HG03159 (cell line): ENCODE data around the gene BCL2L1.
"Not testable (repeated sequence)": the region's sequence is repeated elsewhere in the genome, so short reads cannot be mapped to it uniquely, and the experiment has no call there.

Experiments
- ATAC-seq: cut with Tn5 transposase; IDR thresholded peaks from one replicate; pipeline ENCODE4 v1.9.1; 2021; ENCODE audit warnings: mild to moderate bottlenecking, moderate library complexity; ENCODE audit not compliant: unreplicated experiment

BCL2L1 gene

DNA sequence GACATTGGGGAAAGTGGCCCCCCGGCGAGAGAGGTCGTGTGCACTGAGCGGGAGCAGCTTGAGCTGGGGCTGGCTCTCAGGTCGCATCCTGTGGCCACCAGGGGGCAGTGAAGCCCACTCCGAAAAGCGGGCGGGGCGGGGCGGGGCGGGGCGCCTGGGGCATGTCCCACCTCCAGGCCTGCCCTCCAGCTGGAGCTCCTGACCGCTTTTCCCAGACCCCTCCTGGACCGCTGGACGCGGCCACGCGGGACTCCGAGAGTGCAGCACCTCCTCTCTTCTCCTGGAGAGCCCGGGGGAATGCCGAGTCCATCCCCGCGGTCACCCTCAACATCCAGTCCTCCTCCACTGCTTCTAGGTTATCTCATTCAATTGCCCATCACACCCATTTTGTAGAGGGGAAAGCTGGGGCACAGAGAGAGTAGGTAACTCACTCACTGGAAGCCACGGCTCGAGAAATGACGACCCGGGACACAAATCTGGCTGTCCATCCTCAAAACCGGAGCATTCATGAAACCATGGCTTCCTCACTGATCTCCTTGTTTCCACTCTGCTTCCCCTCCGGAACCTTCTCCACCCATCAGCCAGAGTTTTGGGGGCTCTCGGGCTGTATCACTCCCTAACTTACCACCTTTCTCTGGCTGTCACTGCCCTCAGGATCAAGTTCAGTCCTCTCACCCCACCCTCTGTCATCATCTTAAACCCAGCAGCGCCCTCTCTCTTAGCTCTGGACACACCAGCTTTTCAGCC, 60.9 kb downstream of the BCL2L1 start:
- ATAC-seq = peak; percentile 71

DNA sequence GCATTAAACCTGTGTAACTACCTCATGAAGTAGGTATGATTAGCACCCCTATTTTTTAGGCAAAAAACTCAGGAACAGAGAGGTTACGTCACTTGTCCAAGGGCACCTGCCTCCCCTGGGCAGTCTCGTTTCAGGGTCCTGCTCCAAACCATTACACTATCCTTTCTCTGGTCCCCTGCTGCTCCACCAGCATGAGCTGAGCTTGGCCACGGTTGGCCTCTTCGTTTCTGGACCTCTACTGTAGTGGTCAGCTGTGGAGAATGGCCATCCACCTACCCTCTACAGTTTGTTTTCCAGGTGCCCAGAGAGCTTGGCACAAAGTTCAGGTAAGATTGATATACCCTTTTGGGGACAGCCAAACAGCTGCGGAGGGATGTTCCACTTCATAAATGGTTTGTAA, 68.1 kb downstream of the BCL2L1 start:
- ATAC-seq = no peak

DNA sequence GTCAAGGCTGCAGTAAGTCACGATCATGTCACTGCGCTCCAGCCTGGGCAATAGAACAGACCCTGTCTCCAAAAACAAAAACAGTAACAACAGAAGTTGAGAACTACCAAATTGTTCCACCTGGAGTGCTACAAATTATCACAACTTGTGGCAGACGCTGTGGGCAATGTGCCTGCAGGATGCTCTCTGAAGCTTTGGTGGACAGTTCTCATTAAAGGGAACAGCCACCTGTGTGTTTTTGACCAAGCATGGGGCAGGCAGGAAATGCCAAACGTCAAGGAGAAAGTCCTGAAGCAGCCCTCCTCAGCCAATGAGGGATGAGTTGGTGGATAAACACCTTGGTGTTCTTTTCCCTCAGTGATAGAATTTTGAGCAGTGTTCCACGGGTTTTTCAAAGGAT, 69.1 kb downstream of the BCL2L1 start:
- ATAC-seq = no peak

DNA sequence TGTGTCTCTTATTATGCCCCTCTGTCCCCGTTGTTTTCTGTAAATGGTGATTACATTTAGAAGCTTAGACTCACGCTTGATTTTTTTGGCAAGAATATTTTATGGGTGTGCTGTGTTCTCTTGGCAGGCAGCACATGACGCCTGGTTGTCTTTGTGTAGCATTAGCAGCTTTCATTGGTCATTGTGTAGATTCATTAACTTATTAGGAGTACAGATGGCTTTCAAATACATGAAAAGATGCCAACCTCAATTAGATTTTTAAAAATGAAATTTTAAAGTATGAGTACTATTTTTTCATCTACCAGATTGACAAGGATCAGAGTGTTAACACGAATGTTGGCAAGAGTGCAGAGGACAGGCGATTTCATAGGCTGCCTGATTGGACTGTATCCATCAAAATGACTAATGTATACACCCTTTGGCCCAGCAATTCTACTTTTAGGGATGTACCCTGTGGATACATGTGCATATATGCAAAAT, 69.7 kb downstream of the BCL2L1 start:
- no peak for ATAC-seq

DNA sequence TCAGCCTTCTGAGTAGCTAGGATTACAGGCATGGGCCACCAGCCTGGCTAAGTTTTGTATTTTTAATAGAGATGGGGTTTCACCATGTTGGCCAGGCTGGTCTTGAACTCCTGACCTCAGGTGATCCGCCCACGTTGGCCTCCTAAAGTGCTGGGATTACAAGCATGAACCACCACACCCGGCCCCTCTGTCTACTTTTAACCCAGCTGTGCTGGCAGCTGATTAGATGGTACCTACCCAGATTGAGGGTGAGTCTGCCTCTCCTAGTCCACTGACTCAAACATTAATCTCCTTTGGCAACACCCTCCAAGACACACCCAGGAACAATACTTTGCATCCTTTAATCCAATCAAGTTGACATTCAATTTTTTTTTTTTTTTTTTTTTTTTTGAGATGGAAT, 74.6 kb downstream of the BCL2L1 start:
- not testable (repeated sequence) for ATAC-seq

DNA sequence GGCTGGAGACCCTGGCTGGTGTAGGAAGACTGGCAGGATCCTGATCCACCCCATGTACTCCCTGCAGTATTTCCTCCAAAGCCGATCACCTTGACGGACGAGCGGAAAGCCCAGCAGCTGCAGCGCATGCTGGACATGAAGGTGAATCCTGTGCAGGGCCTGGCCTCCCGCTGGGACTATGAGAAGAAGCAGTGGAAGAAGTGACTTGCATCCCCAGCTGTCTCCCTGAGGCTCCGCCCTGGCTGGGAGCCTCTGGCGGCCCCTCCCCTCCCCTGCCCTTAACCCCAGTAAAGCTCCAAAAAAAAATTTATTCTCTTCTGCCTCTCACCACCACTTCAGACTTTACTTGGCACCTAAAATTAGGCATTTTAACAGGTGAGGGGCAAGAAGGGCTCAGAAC, 78.0 kb downstream of the BCL2L1 start:
- ATAC-seq = no peak

DNA sequence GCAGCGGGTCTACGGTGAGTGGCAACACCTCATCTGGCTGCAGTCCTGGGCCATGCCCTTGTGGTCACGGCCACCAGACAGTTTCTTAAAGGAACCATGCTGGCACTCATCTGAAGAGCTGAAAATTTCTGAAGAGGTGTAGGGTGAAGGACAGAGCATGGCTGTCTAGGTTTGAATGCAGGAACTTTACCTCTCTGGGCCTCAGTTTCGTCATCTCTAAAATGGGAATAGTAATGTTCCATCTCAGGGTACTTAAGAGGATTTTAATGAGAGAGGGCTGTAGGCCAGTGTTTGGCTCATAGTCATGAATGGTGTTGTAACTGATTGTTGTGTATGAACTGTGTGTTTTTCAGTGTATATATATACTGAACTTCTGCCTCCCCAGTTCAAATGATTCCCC, 79.1 kb downstream of the BCL2L1 start:
- no peak for ATAC-seq

DNA sequence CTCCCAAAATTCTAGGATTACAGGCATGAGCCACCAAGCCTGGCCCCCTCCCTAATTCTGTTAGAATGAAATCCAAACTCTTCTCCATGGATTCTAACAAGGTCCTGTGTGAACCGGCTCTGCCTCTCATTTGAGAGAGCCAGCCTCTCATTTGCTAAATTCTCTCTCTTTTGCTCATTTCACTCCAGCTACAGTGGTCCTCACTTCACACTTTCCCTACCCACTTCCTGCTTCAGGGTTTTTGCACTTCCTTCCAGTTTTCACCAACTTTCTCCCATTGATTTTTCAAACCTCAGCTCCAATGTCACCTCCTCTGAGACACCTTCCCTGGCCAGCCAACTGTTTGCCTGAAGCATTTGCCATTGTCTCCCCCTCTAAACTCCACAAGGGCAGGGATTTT, 79.8 kb downstream of the BCL2L1 start:
- ATAC-seq = no peak

DNA sequence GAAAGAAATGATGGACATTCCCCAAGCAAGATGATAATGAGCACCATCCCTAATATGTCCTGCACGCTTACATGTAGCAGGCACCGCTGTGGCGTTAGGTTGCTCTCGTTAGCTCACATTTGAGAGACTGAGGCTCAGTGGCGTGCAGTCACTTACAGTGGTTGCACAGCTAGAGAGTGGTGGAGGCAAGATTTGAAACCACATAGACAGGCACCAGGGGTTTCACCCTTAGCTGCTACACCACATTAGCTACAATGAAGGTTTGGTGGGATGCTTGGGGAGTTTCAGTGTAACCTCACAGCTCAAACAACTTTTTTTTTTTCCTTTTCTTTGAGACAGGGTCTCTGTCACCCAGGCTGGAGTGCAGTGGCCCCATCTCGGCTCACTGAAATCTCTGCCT, 81.3 kb downstream of the BCL2L1 start:
- no peak for ATAC-seq

DNA sequence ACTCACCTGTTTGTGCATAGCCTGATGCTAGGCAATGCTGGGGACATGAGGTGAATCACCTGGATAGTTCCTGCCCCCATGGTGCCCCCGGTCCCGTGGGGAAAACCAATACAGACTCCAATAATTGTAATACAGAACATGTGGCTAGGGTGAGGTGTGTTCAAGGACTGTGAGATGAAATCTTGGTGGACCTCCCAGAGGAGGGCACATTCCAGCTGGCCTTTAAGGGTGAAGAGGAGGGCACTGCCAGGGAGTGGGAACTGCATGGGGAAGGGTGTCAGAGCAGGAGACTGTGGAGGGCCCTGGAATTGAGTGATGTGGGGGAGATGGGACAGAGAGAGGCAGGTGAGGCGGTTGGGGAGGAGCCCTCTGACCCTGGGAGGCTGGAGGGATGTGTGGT, 82.4 kb downstream of the BCL2L1 start:
- ATAC-seq = no peak

DNA sequence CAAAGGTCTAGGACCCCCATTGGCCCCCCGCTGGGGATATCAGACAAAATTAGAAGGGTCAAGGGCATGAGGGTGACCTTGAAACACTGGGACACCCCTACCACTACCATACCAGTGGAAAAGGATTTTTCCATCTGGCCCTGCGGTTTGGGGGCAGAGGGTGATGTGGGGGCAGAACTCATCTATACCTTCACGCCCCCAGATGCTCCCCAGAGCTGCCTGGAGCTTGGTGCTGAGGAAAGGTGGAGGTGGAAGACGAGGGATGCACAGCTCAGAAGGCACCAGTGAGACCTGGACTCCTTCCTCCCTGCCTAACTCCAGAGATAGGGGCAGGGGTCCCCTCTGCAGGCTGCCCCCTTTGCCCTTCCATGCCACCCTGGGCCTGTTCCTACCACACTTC, 83.9 kb downstream of the BCL2L1 start:
- ATAC-seq = no peak

DNA sequence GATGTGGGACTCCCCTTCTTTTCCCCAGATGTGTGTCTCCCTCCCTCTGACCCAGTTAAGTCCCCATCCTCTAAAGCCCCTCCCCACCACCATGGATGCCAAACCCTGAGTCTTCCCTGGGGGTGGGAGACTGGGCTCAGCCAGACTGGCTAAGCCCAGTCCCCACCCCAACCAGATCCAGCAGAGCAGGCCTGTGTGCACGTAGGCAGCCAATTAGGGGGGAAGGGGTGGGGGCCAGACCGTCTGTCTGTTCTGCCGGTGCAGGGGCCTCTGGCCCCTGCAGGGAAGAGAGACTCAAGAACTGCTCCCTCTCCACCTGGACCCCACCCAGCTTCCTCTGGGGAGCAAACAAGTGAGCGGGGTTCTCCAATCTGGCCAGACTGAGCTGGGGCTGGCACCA, 84.4 kb downstream of the BCL2L1 start:
- ATAC-seq = no peak

DNA sequence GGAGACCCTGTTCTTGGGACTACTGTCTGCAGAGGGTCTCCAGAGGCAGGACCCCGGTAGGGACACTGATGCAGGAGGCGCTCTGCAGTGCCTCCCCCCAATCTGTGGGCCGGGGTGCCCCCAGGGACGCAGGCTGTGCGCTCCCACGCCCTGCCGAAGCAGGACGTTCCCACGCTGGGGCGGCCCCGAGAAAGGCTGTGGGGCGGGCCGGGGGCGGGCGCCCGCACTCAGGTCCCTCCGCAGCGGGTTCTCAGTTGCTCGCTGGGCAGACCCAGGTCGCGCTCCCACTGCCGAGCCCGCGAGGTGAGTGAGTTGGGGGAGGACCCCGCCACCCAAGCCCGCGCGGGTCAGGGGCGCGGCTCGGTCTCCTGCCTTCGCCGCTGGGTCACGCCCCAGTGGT, 85.0 kb downstream of the BCL2L1 start, which contains the start of gene COX4I2:
COX4I2 (plus strand) TSS at position 253 of the 400 bp plus-strand sequence. CDS start 1,106 bp downstream, outside the sequence.
- no peak for ATAC-seq

DNA sequence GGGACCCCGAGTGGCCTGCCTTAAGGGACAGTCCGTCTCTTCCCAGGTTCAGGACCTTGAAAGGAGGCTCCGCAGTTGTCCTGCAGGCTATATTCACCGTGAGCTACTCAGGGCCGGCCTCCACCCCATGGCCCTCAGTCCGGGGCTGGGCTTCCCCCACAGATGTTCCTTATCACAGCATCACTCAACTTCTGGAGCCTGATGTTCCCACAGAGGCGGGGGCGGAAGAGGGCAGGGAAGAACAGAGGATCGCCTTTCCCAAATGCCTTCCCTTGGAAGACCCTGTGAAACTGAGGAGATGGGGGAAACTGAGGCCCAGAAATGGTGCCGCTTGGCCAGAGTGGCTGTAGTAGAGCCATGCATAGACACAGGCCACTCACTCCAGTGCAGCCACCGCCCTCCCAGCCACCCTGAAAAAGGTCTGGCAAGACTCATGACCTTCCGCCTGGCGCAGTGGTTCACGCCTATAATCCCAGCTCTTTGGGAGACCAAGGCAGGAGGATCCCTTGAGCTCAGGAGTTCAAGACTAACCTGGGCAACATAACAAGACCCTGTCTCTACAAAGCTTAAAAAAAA, 89.2 kb downstream of the BCL2L1 start:
- no peak for ATAC-seq

DNA sequence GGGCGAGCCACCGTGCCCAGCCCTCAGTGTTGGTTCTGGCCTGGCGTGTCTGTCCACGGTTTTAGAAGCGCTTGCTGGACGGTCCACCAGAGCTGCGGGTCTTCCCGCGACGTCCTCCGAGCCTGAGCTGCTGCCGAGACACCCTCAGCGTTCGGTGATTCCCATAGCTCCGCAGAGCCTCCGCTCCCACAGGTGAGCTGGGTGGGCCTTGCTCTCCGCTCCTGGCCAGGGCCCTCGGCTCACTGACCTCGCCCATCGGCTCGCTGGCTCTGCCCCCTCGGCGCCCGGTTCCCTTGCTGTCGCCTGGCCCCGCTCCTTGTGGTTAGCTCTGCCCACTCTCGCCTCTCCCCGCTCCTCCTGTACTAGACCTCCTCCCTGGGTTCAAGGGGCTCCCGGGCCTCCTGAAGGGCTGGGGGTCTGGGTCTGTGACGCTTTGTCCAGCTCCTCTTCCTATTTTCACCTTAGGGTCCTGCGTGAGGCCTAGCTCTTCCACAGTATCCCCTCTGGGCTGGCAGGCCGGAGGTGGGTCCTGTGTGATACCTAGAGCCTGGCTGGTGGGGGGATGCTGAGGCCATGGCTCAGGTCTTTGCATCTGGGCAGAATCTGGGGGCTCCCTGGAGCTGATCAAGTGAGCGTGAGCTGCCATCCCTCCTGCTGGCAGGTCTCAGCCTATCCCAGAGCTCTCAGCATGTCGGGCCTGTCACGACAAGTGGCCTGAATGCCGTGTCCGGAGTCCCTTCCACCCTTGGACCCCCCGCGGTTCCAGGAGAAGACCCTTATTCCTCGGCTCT, 89.9 kb downstream of the BCL2L1 start:
- no peak for ATAC-seq

DNA sequence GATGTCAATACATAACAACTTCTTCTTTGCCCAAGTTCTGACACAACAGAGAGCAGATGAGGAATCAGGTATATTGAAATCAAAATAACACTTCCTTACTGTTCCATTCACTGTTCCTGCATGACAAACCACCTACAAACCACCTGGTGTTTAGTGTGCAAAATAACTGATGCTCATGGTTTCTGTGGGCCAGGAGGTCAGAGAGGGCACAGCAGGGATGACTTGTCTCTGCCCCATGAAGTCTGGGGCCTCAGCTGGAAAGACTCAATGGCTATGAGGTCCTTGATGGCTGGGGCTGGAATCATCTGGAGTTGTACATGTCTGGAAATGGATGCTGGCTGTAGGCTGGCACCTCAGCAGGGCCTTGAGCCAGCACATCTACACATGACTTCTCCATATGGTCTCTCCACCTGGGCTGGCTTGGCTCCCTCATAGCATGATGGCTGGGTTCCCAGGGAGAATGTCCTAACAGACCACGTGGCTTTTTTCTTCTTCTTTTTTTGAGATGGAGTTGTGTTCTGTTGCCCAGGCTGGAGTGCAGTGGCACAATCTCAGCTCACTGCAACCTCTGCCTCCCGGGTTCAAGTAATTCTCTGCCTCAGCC, 92.4 kb downstream of the BCL2L1 start:
- ATAC-seq = no peak

DNA sequence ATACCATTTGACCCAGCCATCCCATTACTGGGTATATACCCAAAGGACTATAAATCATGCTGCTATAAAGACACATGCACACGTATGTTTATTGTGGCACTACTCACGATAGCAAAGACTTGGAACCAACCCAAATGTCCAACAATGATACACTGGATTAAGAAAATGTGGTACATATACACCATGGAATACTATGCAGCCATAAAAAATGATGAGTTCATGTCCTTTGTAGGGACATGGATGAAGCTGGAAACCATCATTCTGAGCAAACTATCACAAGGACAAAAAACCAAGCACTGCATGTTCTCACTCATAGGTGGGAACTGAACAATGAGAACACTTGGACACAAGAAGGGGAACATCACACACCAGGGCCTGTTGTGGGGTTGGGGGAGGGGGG, 94.6 kb downstream of the BCL2L1 start:
- ATAC-seq = not testable (repeated sequence)

DNA sequence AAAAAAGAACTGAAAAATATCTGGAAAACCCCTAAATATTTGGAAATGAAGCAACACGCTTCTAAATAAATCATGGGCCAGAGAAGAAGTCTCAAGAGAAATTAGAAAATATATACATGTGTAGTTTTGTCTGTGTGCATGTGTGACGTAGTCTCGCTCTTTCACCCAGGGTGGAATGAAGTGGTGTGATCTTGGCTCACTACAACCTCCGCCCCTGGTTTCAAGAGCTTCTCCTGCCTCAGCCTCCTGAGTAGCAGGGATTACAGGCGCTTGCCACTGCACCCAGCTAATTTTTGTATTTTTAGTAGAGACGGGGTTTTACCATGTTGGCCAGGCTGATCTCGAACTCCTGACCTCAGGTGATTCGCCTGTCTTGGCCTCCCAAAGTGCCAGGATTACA, 96.1 kb downstream of the BCL2L1 start:
- not testable (repeated sequence) for ATAC-seq

DNA sequence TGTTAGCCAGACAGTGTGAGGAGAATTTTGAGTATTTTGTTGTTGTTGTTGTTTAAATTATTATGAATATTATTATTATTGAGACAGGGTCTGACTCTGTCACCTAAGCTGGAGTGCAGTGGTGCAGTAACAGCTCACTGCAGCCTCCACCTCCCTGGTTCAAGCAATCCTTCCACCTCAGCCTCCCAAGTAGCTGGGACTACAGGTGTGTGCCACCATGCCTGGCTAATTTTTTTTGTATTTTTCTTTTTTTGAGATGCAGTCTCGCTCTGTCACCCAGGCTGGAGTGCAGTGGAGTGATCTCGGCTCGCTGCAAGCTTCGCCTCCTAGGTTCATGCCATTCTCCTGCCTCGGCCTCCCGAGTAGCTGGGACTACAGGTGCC, 99.6 kb downstream of the BCL2L1 start:
- ATAC-seq = not testable (repeated sequence)

DNA sequence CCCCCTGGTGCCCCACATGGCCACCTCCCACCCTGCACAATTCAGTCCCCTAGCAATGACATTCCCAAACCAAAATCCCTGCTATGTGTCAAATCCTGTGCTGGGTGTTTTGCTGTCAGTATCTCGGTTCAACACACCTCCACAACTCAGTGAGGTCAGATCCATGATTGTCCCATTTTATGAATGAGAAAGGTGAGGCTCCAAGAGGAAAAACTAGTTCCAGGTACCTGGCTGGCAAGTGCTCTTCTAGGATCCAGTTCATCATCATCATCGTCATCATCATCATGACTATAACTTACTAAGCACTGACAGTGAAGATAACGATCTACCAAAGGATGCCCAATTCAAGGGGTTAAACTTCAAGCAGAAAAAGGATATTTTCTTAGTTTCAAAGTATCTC, 102.4 kb downstream of the BCL2L1 start:
- no peak for ATAC-seq

DNA sequence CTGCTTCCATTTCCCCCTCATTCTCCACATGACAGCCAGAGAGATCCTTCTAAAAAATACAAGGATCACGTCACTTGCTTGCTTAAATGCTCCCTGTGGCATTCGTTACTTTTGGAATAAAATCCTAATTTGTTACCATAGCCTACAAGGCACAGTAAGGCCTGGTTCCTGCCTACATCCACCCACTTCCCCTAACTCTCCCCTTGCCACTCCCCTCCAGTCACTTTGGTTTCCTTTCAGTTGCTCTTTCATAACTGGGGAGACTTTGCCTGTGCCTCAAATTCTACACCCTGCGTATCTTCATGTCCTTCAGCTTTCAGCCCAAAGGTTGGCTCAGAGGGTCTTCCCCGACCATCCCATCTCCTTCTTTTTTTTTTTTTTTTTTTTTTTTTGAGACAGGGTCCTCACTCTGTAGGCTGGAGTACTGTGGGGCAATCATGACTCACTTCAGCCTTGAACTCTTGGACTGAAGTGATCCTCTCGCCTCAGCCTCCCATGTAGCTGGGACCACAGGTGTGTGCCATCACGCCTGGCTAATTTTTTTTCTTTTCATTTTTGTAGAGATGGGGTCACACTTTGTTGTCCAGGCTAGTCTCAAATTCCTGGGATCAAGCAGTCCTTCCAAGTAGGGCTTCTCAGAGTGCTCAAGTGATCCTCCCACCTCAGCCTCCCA, 105.1 kb downstream of the BCL2L1 start:
- ATAC-seq = no peak
